SHP77 (cell line): Measurements from ENCODE around the gene KNDC1.

ENCODE experiments used
- DNase-seq, 2 experiments: peaks; one replicate each; lab custom pipeline; 2025; lab: John Stamatoyannopoulos, UW

The KNDC1 gene

DNA sequence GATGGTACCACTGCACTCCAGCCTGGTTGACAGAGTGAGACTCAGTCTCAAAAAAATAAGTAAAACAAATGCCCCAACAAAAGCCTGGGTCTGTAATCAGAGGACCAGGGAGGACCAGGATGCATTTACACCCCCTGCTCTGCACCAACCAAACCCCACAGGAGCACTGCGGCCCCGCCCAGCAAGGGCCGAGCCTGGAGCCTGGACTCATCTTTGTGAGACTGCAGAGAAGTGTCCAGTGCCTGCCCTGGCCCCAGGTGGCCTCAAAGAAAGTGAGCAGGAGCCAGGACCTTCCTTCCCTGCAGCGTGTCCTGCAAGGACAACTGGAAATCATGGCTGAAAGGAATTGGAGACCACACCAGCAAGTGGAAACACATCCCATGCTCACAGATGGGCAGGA is 31.6 kb downstream of the KNDC1 start:
- DNase-seq, result no peak

DNA sequence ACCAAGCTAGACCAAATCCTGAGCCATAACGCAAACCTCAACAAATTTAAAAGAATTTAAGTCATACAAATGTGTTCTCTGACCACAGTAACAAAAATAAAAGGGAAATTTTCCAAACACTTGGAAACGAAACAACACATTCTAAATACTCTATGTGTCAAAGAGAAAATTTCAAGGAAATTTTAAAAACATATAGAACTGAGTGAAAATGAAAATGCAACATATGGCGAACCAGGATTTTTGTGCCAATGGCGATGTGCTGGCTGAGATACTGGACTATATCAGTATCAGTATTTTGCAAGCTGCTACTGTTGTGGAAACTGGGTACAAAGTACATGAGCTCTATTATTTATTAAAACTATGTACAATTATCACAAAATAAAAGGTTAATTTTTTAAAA is 34.1 kb downstream of the KNDC1 start:
- no peak for DNase-seq

DNA sequence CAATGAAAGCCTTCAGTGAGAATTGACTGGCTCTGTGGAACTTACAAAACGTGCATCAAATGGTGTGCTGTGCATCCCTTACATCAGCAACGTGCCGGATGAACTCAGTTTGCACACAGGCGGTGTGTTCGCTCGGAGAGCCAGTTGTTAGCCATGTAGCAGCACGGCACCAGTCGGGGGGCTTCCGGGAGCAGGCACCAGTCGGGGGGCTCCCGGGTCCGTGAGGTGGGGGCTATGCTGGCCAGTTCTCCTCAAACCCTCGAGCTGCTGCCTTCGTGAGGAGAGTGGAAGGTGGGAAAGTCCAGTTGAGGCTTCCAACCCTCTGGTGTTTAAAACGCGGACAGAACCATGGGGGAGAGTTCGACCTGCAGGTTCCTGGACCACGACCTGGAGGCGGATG is 35.1 kb downstream of the KNDC1 start:
- no peak for DNase-seq

DNA sequence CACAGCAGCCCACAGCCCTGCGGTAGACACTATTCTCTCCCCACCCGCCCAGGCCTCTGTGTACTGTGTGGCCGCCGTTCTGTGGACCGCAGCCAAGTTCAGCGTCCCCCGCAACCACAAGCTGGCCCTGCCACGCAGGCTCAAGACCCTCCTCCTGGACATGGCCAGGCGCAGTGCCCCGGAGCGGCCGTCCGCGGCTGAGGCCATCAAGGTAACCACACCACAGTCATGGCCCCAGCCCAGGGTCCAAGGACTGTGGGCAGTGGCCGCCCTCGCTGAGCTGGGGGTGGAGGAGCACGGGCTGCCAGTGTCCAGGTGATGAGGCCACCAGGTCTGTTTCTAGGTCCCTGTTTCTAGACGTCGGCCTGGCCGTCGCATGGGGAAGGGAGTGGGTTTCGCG is 35.6 kb downstream of the KNDC1 start:
- DNase-seq, result no peak

DNA sequence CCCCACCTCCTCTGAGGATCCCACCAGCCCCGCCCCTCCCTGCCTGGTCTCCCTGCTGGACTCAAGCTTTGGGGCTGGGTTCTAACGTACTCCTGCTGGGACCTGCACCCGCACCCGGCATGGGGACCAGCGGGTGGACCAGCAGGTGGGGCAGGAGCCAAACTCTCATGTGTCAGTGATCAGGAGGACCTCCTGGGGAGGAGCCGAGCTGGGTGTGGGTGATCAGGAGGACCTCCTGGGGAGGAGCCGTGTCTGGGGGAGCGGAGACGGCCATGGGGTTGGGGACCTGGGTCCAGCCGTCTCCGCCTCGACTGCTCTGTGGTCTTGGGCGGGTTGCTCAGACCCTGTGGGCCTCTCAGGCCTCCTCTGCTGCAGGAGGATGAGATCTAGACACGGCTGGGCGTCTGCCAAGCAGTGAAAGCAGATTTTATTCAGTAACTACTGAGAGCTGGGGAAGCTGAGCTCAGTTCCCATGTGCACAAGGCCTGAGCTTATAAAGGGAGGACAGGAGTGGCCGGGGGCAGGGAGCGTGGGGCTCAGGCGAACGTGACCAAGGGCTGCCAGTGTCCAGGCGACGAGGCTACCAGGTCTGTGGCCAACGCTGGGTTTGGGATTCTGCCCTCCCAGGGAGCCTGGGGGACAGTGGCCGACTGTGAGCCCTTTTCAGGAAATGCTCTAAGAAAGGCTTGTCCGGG is 36.3 kb downstream of the KNDC1 start:
- DNase-seq, result no peak

DNA sequence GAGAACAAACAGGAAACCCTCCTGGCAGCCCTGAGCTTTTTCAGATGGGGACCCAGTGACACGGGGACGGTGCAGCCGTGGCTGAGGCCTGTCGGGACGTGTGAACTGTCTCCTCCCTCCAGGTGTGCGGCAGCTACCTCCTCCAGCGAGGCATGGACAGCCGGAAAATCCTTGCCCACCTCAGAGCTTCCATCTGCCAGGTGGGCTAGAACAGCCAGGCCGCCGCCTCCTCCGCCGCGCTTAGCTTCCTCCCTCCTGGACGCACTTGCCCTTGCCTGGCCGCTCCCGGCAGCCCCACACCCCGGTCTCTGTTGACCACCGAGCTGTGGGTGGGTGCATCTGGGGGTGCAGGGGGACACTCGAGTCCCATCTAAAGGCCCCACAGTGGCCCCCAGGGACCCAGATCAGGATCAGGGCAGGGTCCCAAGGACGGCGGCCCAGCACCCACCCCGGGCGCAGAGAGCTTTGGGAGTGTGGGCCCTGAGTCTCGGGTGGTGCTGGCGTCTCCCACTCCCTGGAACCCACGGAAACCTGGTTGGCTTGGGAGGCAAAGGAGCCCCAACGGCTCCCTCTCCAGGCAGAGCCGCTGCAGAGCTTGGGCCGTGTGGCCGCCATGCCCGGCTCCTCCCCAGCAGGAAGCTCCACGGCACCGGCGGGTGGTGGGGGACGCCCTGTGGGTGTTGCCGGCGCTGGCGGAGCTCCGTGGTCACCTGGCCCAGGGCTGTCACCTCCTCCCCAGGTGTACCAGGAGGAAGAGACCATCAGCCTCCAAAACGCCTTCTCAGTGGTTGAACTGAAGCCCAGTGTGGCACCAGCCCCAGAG is 37.1 kb downstream of the KNDC1 start:
- DNase-seq, result no peak

DNA sequence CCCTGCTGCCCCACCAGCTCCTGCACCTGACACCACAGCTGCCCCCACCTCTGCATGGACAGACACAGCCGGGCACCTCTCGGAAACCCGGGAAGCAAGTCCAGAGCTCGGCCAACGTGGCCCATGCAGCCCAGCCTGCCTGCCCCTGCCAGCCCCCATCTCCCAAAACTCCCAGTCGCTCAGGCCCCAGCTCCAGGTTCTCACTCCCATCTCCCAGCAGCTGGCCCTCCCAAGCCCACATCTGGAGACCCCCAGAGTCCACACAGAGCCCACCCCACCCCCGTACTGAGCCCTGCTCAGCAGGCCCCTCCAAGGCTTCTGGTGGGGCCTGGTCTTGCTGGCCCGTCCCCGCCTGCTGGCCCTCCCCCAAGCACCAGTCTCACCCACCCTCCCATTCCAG is 37.8 kb downstream of the KNDC1 start:
- DNase-seq, result no peak

DNA sequence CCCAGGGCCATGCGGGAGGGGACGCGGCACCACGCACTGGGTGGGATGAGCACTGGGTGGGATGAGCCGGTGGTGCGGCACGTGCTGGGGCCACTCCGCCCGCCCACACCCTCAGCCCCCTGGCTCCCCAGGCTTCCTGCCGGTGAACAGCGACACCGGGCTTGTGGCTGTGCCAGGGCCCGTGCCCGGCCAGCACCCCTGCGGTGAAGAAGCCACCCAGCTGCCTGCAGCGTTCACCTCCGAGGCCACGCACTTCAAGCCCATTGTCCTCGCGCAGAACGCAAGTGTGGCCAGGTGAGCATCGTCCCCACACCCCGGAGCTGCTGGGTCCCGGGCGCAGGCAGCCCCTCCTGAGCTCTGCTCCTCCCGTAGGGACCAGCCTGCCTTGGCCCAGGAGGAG is 38.2 kb downstream of the KNDC1 start:
- DNase-seq, result no peak

DNA sequence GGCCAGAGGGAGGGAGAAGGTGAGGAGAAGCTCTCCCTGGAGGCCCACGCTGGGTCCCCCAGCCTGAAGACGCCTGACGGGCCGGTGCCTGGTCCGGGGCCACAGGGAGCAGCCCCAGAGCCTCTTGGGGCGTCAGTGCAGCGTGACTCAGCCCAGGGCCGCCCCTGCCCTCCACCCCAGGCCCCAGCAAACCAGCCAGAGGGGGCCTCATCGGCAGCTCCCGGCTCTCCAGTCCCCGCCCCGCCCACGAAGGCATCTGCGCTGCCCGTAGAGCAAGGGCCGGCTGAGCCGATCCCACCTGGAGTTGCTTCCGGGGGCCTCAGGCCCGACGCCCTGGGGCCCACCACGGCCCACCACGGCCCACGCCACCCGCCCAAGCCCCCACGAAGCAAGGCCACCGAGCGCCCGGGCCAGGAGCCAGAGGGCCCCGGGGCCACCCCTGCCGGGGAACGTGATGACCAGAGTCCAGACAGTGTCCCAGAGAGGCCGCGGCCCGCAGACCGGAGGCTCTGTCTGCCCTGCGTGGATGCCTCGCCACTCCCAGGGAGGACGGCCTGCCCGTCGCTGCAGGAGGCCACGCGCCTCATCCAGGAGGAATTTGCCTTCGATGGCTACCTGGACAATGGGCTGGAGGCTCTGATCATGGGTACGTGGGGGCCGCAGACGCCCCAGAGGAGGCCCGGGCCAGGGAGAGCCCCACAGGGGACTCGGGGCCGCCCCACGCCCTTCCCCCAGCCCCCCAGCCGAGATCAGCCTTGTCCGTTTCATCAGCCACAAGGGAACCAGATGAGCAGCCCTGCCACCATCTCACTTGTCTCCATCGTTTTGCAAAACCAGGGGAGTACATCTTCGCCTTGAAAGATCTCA is 38.8 kb downstream of the KNDC1 start:
- no peak for DNase-seq

DNA sequence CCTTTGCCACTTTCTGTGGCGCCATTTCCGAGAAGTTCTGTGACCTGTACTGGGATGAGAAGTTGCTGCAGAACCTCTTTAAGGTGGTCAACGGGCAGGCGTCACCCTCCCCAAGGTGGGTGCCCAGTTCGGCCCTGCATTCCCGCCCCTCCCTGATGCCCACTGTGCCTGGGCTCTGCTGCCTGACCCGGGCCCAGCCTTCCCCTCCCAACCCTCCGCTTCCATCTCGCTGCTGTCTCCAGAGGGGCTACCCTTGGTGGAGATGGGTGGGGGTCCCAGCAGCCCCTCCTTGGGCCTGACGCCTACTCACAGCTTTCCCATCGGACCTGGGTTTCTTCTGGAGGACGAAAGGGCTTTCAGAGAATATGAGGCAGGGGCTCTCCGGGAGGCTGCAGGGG is 39.5 kb downstream of the KNDC1 start:
- no peak for DNase-seq

DNA sequence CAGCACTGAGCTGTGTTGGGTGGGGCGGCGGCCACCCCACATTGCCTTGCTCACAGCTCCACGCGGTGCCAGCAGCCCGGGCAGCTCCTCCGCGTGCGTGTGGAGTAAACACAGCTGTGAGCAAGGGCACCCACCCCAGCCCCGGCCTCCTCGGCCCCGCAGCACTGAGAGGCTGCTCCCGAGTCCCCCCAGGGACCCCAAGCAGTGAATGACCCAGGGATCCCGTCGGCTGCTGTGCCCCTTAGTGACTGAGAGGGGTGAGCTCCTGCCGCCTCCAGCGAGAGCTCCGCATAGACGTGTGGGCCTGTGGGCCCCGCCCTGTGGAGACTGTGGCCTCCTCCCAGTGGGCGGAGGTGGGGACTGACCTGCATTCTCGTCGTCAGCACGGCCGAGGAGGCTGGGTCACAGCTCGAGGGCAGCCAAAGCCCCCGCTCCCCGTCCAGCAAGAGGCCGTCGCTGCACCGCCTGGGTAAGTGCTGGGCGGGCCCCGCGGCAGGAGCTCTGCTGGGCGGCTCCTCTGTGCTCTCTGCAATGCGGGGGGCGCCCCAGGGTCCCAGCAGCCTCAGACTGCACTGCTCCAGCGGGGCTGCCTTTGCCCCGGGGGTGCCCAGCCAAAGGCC is 40.1 kb downstream of the KNDC1 start:
- no peak for DNase-seq

DNA sequence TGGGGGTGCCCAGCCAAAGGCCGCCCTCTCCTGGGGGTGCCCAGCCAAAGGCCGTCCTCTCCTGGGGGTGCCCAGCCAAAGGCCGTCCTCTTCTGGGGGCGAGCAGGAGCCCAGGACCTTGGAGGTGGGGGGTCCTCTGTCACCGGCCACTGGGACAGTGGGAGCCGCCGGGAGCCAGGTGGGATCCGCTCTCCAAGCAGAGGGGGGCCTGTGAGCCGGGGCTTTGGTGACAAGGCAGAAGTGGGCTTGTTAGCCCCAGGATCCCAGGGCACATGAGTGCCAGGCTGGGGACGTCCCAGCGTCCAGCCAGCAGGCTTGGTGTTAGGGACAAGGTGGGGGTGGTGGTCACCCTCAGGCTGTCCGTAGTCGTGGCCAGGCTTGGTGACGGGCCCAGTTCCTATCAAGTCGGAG is 40.6 kb downstream of the KNDC1 start:
- no peak for DNase-seq

DNA sequence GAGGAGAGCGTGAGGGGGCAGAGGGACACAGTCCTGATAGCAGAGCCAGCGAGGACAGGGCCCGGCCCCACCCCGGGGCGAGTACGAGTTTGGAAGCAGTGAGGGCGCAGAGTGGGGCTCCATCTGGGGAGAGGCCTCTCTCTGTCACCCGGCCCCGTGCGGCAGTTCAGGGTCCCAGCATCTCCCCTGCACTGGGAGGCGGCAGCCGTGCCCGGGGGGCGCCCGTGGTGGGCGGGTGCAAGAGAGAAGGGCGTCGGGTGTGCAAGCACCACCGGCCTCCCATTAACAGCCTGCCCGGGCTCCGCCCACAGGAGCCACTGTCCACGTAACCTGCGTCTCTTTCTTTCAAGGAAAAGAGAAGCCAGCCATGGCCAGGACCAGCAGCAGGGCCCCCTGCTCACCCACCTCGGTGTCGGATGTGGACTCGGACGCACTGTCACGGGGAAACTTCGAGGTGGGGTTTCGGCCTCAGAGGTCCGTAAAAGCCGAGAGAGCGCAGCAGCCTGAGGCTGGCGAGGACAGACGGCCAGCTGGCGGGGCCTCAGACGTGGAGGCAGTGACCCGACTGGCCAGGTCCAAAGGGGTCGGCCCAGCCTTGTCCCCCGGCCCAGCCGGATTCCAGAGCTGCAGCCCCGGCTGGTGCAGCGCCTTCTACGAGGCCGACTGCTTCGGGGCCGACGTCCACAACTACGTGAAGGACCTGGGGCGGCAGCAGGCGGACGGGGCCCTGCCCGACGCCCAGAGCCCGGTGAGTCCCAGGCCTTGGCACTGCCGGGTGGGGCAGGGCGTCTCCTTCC is 41.3 kb downstream of the KNDC1 start:
- no peak for DNase-seq

DNA sequence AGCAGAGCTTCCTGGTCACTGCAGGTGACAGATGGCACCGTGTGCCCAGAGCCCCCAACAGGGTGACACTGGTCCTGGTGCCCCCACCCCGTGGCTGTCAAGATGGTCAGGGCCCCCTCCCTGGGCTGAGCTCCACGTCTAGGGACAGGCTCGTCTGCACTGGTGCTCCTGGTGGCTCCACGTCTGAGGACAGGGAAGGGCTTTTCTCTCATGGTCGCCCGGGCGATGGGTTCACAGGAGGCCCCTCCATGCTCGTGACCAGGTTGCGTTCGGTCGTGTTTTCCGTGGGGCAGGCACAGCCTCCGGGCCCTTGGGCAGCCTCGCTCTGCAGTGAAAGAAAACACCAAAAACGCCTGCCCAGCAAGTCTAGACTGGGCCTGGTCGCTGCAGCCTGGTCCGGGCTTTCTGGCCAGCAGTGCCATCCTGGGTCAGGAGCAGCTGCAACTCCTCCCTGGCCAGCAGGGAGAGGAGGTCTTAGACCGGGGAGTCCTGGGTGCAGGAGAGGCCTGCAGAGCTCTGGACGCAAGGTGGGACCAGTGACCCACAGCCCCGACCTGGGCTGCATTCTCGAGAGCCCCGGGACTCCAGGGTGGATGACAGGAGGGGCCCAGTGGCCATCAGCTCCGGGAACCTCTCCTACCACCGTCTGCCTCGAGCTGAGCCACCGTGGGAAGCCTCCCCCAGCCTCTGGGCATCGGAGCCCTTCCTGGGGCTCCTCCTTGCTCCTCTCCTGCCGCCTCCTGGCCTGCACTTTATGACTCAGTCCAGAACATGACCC is 42.1 kb downstream of the KNDC1 start:
- no peak for DNase-seq

DNA sequence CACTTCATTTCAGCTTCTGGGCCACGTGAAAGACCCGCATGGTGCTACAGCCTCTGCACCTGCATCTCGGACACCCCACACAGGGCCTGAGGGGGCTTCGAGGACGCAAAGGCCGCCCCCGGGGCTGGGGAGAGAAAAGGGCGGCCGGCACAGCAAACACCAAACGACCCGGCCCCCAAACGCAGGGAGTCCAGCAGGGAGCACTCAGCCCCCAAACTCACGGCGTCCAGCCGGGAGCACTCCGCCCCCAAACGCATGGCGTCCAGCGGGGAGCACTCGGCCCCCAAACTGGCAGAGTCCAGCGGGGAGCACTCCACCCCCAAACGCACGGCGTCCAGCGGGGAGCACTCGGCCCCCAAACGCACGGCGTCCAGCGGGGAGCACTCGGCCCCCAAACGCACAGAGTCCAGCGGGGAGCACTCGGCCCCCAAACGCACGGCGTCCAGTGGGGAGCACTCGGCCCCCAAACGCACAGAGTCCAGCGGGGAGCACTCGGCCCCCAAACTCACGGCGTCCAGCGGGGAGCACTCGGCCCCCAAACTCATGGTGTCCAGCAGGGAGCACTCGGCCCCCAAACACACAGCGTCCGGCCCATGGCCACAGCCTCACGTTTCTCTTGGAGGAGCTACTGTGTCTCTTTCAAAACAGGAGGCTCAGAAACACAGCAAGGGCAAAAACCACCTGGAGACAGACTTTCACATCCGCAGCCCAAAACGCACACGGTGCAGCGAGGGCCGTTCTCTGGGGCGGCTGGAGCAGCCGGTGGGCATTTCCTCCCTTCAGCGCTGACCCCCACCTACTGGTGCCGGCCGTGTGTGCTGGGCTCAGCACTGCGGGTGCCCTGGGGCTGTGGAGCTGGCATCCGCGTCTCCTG is 43.0 kb downstream of the KNDC1 start:
- no peak for DNase-seq

DNA sequence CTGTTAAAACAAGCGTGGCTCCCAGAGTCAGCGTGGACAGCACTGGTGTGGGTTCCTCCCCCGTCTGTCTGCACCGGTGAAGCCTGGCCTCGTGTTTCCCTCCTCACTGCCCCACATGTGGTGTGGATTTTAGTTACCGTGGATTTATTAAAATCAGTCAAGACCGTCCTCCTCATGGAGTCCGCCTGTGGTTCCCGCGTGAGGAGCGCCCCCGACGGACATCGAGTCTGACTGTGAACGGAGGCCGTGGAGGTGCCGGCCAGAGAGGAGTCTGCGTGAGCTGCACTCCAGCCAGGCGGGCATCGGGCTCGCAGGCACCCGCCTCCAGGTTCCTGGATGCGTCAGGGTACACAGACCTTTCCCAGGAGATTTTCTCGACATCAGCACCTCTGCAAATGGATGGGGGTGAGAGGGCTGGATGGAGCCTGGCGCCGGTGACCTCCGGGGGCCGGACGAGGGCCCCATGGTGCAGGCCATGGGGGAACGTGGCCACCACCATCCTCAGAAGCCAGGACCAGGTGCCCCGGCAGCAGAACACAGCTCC is 43.7 kb downstream of the KNDC1 start:
- no peak for DNase-seq

DNA sequence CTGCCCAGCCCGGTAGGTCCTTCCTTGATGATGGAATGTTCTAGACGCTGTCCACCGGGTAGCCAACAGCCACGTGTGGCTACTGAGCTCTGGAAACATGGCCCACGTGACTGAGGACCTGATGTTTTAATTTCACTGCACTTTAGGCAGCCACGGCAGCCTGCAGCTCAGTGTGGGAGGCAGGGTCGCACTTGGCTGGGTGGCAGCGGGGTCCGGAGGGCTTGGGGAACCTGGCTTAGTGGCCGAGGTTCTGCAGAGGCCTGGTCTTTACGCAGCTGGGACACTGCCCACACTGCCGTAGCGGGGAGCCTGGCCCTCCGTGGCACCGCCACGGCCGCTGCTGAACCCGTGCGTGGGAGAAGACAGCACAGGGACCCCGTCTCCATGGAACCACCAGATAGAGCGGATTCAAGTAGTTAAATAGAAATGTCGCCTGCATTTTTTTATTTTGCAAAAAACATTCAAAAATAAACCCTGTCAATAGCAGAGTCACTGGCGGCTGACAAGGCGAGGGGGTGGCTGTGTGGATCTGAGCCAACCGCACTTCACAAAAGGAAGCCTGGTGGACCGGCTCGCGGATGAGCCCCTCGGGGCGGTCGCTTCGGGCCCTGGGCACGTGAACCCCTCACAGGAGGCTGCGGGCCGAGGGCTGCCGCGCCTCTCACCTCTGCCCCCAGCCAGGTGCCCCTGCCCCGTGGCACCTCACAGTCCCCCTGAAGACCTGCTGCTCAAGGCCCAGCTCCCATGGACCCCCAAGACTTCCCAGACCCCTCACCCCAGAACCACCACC is 44.4 kb downstream of the KNDC1 start:
- DNase-seq, result no peak

DNA sequence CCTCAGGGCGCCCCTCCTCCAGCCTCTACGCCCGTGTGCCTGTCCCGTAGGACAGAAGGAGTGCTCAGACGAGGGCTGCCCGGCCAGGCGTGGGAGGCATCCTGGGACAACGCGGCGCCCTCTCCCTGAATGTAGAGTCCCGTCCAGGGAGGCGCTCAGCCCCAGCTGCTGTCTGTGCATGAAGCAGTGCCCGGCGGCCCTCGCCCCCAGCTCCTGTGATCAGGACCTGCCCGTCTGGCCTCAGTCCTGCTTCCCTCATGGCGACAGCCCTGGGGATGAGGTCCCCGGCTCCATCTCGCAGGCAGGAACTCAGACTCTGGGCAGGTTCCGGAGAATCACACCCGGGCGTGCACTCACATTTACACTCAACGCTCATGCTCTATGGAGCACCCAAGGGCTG is 45.1 kb downstream of the KNDC1 start:
- DNase-seq, result no peak
